SK-N-SH treated with all-trans-retinoic acid at 6 μM for 48 hours (cell line): ENCODE results near the gene NTN5.

Source experiments
- ARNTL ChIP-seq: fragments of 450-650 bp; formaldehyde crosslinking; IDR thresholded peaks from 2 replicates; pipeline ENCODE4 v1.5.0; 2020; ENCODE audit warnings: low read depth, mild to moderate bottlenecking, moderate library complexity, borderline replicate concordance
- CREB5 ChIP-seq: fragments of 250-450 bp; sonication (Bioruptor Pico); IDR thresholded peaks from 2 replicates; pipeline ENCODE4 v1.5.1; 2020; ENCODE audit warnings: low read depth, mild to moderate bottlenecking, moderate library complexity
- OSR1 ChIP-seq: fragments of 250-450 bp; sonication (Bioruptor Pico); IDR thresholded peaks from 2 replicates; pipeline ENCODE4 v1.8.0; 2022; ENCODE audit warnings: moderate library complexity, mild to moderate bottlenecking, inconsistent platforms
- PATZ1 ChIP-seq: fragments of 250-450 bp; sonication (Bioruptor Pico); IDR thresholded peaks from 2 replicates; pipeline ENCODE4 v1.8.0; 2020; ENCODE audit warnings: mild to moderate bottlenecking, moderate library complexity, borderline replicate concordance
- POU6F1 ChIP-seq: fragments of 250-450 bp; sonication (Bioruptor Pico); IDR thresholded peaks from 2 replicates; pipeline ENCODE4 v1.8.0; 2021; ENCODE audit warnings: low read depth, mild to moderate bottlenecking, moderate library complexity, borderline replicate concordance
- TOX ChIP-seq: fragments of 250-450 bp; sonication (Bioruptor Pico); IDR thresholded peaks from 2 replicates; pipeline ENCODE4 v1.8.0; 2021; ENCODE audit warnings: mild to moderate bottlenecking, moderate library complexity, borderline replicate concordance
- ZC3H10 ChIP-seq: fragments of 250-450 bp; sonication (Bioruptor Pico); IDR thresholded peaks from 2 replicates; pipeline ENCODE4 v1.5.1; 2021; ENCODE audit warnings: mild to moderate bottlenecking, moderate library complexity
- ZFP3 ChIP-seq: fragments of 250-450 bp; sonication (Bioruptor Pico); IDR thresholded peaks from 2 replicates; pipeline ENCODE4 v1.5.0; 2020; ENCODE audit warnings: mild to moderate bottlenecking, moderate library complexity
- ZFP30 ChIP-seq: fragments of 450-650 bp; formaldehyde crosslinking; IDR thresholded peaks from 2 replicates; pipeline ENCODE4 v1.5.0; 2022; ENCODE audit warnings: mild to moderate bottlenecking, moderate library complexity
- ZNF565 ChIP-seq: fragments of 450-650 bp; formaldehyde crosslinking; conservative IDR thresholded peaks from 2 replicates; pipeline ENCODE4 v1.5.0; 2020; ENCODE audit warnings: low read depth, mild to moderate bottlenecking, moderate library complexity

- no peak for TF ChIP-seq ZFP3
- TF ChIP-seq ARNTL (CRISPR knock-in tag), result no peak
- no peak for TF ChIP-seq TOX
- no peak for TF ChIP-seq PATZ1 (CRISPR knock-in tag)
- no peak for TF ChIP-seq ZFP30 (CRISPR knock-in tag)
- no peak for TF ChIP-seq OSR1 (CRISPR knock-in tag)
- no peak for TF ChIP-seq ZC3H10 (CRISPR knock-in tag)
- no peak for TF ChIP-seq ZNF565 (CRISPR knock-in tag)
- TF ChIP-seq CREB5 (CRISPR knock-in tag), result no peak
- TF ChIP-seq POU6F1 (CRISPR knock-in tag), result no peak
Observed at GRCh38 chr19:48659768-48660167, 13.0 kb downstream of the NTN5 start.
